Muscle of arm (tissue), 12 donors: ENCODE results near the gene TSHB. TPM values are rescaled to one million over a fixed set of nuclear protein-coding genes. Genes with fewer than 3 reads are reported as not detected.

Source experiments
- polyA plus RNA-seq, 12 donors: library from polyadenylated mRNA; unstranded; fragments of 120-200 nt; gene quantifications; one replicate each; pipeline ENCODE4 v1.2.1, GENCODE V29; 2013; ENCODE audit not compliant: insufficient read length in 12 of 12

Gene TSHB
- polyA plus RNA-seq, 12 donors, result 0.37 TPM; not detected in 11

Other genes with a start within 250 kb of the TSHB start
- gene SIKE1, start 249.1 kb upstream of the TSHB start, polyA plus RNA-seq, result 10 to 100 TPM in 11 of 12 donors, not detected in 1; 18.9 to 39.7 (median 33.4) TPM
- under 1 TPM in 2 of 12 donors, not detected in 10; 0.14 to 0.25 TPM for gene SYCP1, start 175.0 kb upstream of the TSHB start, polyA plus RNA-seq
- gene TSPAN2, start 59.7 kb downstream of the TSHB start, polyA plus RNA-seq, result 10 to 100 TPM in 10 of 12 donors, 1 to 10 TPM in 1, not detected in 1; 7.3 to 42.5 (median 18.8) TPM